Naive thymus-derived CD4-positive, alpha-beta T cell (primary cell): ENCODE results near the gene TRIM27. TPM values are rescaled to one million over a fixed set of nuclear protein-coding genes. Genes with fewer than 3 reads are reported as not detected.

ENCODE experiments used
- ATAC-seq: fragments of 150-1000 bp; cut with Tn5 transposase; 2 replicates; pipeline ENCODE4 v1.10.0; 2021; ENCODE audit warnings: mild to moderate bottlenecking, moderate library complexity
- CTCF ChIA-PET: fragments of 350-600 bp; sonication (Branson Sonifier 250); formaldehyde crosslinking; loops from one replicate; lab custom pipeline; 2021; ENCODE audit warnings: antibody characterized with exemption; lab: Charles Lee
- POLR2A ChIA-PET: fragments of 350-600 bp; sonication (Branson Sonifier 250); formaldehyde crosslinking; loops from one replicate; lab custom pipeline; 2021; ENCODE audit warnings: antibody characterized with exemption, inconsistent platforms; lab: Charles Lee
- DNase-seq, 9 donors: peaks; one replicate each; pipeline versions ENCODE4 v3.0.0 to v3.0.0-alpha.2; 2020 to 2022; ENCODE audit warnings: mixed read lengths in 1 of 9
- H3K27ac ChIP-seq: one replicate; pipeline ENCODE4 v1.7.0; 2013; ENCODE audit warnings: mild to moderate bottlenecking, low read depth, low read length, moderate library complexity
- H3K27me3 ChIP-seq, 2 donors: one replicate each; pipeline ENCODE4 v1.7.0; 2013; ENCODE audit warnings: low read length in 2 of 2, mild to moderate bottlenecking in 2 of 2, moderate library complexity in 2 of 2; ENCODE audit not compliant: control insufficient read depth in 2 of 2, insufficient read depth in 2 of 2
- H3K36me3 ChIP-seq, 3 experiments: 1 replicate in 2 of 3; 2 replicates in 1 of 3; pipeline ENCODE4 v1.7.0; 2013; ENCODE audit warnings: low read length in 3 of 3, mild to moderate bottlenecking in 3 of 3, moderate library complexity in 1 of 3; ENCODE audit not compliant: insufficient read depth in 3 of 3, control insufficient read depth in 2 of 3
- H3K4me1 ChIP-seq, 2 donors: one replicate each; pipeline ENCODE4 v1.7.0; 2013; ENCODE audit warnings: low read length in 2 of 2, mild to moderate bottlenecking in 2 of 2, moderate library complexity in 1 of 2; ENCODE audit not compliant: control insufficient read depth in 2 of 2, insufficient read depth in 2 of 2
- H3K4me3 ChIP-seq: 2 replicates; pipeline ENCODE4 v1.7.0; 2013; ENCODE audit warnings: mild to moderate bottlenecking, low read length
- H3K9me3 ChIP-seq, 3 experiments: 1 replicate in 2 of 3; 2 replicates in 1 of 3; pipeline ENCODE4 v1.7.0; 2013; ENCODE audit warnings: low read length in 3 of 3; ENCODE audit not compliant: control insufficient read depth in 2 of 3
- H3K27ac Mint-ChIP-seq, 9 donors: one replicate each; pipeline ENCODE4 v1.8.0; 2020 to 2022; ENCODE audit warnings: mixed read lengths in 9 of 9, mild to moderate bottlenecking in 8 of 9, moderate library complexity in 5 of 9, inconsistent platforms in 2 of 9
- H3K27me3 Mint-ChIP-seq, 5 donors: one replicate each; pipeline ENCODE4 v1.8.0; 2021 to 2022; ENCODE audit warnings: mixed read lengths in 5 of 5, mild to moderate bottlenecking in 1 of 5
- H3K36me3 Mint-ChIP-seq, 5 donors: one replicate each; pipeline ENCODE4 v1.8.0; 2020 to 2022; ENCODE audit warnings: mixed read lengths in 5 of 5, mild to moderate bottlenecking in 3 of 5, inconsistent platforms in 1 of 5
- H3K4me1 Mint-ChIP-seq, 7 donors: one replicate each; pipeline ENCODE4 v1.8.0; 2020 to 2022; ENCODE audit warnings: mixed read lengths in 7 of 7, mild to moderate bottlenecking in 3 of 7, inconsistent platforms in 1 of 7
- H3K4me3 Mint-ChIP-seq, 10 donors: one replicate each; pipeline ENCODE4 v1.8.0; 2020 to 2022; ENCODE audit warnings: mild to moderate bottlenecking in 10 of 10, mixed read lengths in 10 of 10, moderate library complexity in 6 of 10, inconsistent platforms in 2 of 10
- H3K9me3 Mint-ChIP-seq, 11 donors: one replicate each; pipeline ENCODE4 v1.8.0; 2020 to 2022; ENCODE audit warnings: mixed read lengths in 11 of 11, mild to moderate bottlenecking in 4 of 11, inconsistent platforms in 1 of 11, moderate library complexity in 1 of 11
- intact Hi-C, 2 donors: fragments of 100-400 bp; cut with micrococcal nuclease; formaldehyde crosslinking; loops; one replicate each; pipeline ENCODE4 v1.15.1; 2023
- polyA plus RNA-seq, 2 donors: library from polyadenylated mRNA; unstranded; fragments of 300-500 nt; fragmentation: Illumina TruSeq; gene quantifications; one replicate each; pipeline ENCODE4 v1.2.3, GENCODE V29; 2021
- total RNA-seq, 6 experiments: library from RNA in 5 of 6; stranded (reverse) in 5 of 6; gene quantifications; 1 replicate in 5 of 6; 2 replicates in 1 of 6; pipeline ENCODE4 v1.2.3 and lab custom pipeline; 2021 to 2026

The TRIM27 gene
- total and polyA plus RNA-seq, 7 experiments from 2014 or later, result 22.9 to 93.9 (median 67.5) TPM

DNA sequence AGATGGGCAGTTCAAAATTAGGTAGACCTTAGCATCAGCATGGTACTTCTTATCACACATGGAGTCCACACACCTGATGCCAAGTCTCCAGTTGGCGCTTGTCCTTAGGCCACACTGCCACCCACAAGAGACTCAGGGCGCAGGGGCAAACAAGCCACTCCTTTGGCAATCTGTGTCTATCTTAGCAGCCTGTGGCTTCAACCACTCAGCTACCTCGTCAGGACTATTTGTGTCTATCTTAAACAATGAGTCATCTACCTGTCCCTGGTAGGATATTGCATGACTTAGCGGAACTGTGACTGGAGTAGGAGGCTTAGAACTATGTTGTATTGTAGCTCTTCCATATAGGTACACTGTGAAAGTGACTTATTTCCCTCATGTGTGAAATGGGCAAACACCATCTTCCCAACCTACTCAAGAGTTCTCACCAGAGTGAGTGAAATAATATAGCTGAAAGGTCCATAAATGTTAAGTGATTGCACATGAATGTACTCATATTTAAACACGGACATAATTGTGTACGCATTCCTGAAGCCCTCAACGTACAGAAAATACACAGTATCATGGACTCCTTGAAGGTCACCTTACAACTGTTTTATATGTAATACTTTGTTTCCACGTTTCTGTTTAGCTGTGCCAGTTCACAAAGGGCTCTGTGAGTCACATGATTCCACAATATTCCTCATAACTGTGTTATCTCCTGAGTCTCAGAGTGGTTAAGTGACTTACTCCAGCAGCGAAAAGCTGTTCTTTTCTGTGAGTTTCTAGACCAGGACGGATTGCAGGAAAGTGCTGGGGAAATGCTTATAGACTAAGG lies 1.6 kb downstream of the TRIM27 start:
- ATAC-seq, result no peak
- intact Hi-C loops, result loop anchor here in 1 of 2 donors (1.0 to 5.0 kb wide), 2 partner anchors 59 to 840 kb away; partner anchors contain the start of gene ZNF165

DNA sequence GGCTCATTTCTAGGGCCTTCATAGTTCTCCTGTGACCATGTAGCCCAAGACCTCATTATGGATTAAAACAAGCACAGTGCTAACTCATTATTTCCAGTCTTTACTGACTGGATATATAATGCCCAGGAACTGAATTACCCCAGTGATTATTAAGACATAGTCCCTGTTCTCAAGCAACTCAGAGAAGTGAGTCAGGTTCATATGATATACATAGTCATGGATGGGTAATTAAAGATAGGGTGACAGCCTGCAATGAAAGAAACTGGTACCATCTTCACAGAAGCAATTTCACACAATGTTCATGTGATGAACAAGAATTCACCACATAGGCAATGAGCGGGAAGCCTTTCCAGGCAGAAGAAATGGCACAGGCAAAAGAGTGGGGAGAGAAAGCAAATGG lies 3.5 kb downstream of the TRIM27 start:
- CTCF ChIA-PET, result no interaction called here

More for the DNA sequence above, 1.6 kb downstream of the TRIM27 start:
- no peaks in the 10 kb centered on the region for H3K9me3 ChIP-seq
- H3K4me1 Mint-ChIP-seq, result peaks cover 33 to 56% (median 45%) of the 10 kb centered on the region in 7 donors
- CTCF ChIA-PET, result interaction anchor here (0.7 to 1.8 kb wide), 4 partner anchors 9 to 25 kb away, joined by 3 to 5 read pairs (median 4); no protein-coding TSS in a partner anchor
- peaks cover 8 to 41% (median 23%) of the 10 kb centered on the region in 3 experiments for H3K36me3 ChIP-seq
- H3K36me3 Mint-ChIP-seq, result peaks cover 4 to 38% (median 25%) of the 10 kb centered on the region in 5 donors
- H3K27ac Mint-ChIP-seq, result peak overlapping the region; percentile 85 to 96 (median 89)
- no peaks in the 10 kb centered on the region for H3K27me3 Mint-ChIP-seq
- POLR2A ChIA-PET, result interaction anchor here (0.6 to 4.6 kb wide), 20 partner anchors 9 to 1115 kb away, joined by 3 to 125 read pairs (median 10); a partner anchor contains a TSS
- no peaks in the 10 kb centered on the region for H3K9me3 Mint-ChIP-seq
- peak overlapping the region; percentile 86 for H3K27ac ChIP-seq
- peak overlapping the region; percentile 87 for H3K4me3 ChIP-seq
- H3K4me3 Mint-ChIP-seq, result peak overlapping the region; percentile 87 to 99 (median 95)
- H3K27me3 ChIP-seq, result no peaks in the 10 kb centered on the region
- peaks cover 20 to 34% of the 10 kb centered on the region in 2 donors for H3K4me1 ChIP-seq
- peak in 1 of 9 donors; percentile 31 for DNase-seq

DNA sequence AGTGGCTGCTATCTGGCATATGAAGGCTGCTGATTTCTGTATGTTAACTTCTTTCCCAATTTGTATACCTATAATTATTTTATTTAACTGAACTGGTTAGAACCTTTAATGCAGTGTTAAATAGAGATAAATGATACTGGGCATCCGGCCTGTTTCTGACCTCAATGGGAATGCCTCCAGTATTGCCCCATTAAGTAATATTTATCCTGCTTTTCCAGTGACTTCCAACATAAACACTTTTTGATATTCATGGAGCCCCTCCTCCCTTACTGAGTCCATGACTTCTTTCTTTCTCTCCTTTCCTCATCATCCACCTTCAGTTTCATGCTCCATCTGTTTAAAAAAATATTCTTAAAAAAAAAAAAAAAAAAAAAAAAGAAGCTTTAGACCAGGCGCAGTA lies 8.8 kb downstream of the TRIM27 start:
- Histone ChIP-seq H3K4me3 (no peak overlapping the region), H3K9me3 (no peaks in the 10 kb centered on the region), H3K36me3 (peaks cover 9 to 71% (median 25%) of the 10 kb centered on the region in 3 experiments), H3K27ac (no peak overlapping the region), H3K27me3 (no peaks in the 10 kb centered on the region), H3K4me1 (peaks cover 4 to 5% of the 10 kb centered on the region in 2 donors)
- Mint-ChIP-seq H3K4me1 (peaks cover 17 to 29% (median 22%) of the 10 kb centered on the region in 7 donors), H3K9me3 (no peaks in the 10 kb centered on the region), H3K27me3 (no peaks in the 10 kb centered on the region), H3K36me3 (peaks cover 15 to 42% (median 28%) of the 10 kb centered on the region in 5 donors), H3K27ac (peak overlapping the region in 1 of 9 donors; percentile 8), H3K4me3 (no peak overlapping the region)
- CTCF ChIA-PET, result no interaction called here
- DNase-seq (no peak), ATAC-seq (no peak)
- POLR2A ChIA-PET, result no interaction called here
- intact Hi-C loops, result no loop called here

More for the DNA sequence above, 3.5 kb downstream of the TRIM27 start:
- ATAC-seq, result no peak
- intact Hi-C loops, result loop anchor here in 1 of 2 donors (5.0 kb wide), 1 partner anchor 838 kb away; the partner anchor contains the start of gene ZNF165
- Histone ChIP-seq H3K4me1 (peaks cover 20 to 34% of the 10 kb centered on the region in 2 donors), H3K4me3 (no peak overlapping the region), H3K27ac (no peak overlapping the region), H3K36me3 (peaks cover 8 to 53% (median 23%) of the 10 kb centered on the region in 3 experiments), H3K27me3 (no peaks in the 10 kb centered on the region), H3K9me3 (no peaks in the 10 kb centered on the region)
- H3K4me1 Mint-ChIP-seq, result peaks cover 40 to 60% (median 45%) of the 10 kb centered on the region in 7 donors
- POLR2A ChIA-PET, result interaction anchor here (1.7 to 4.6 kb wide), 3 partner anchors 23 to 55 kb away, joined by 5 to 74 read pairs (median 44); no protein-coding TSS in a partner anchor
- H3K4me3 Mint-ChIP-seq, result peak overlapping the region in 4 of 10 donors; percentile 58 to 98 (median 76)
- DNase-seq, result no peak
- H3K9me3 Mint-ChIP-seq, result no peaks in the 10 kb centered on the region
- H3K36me3 Mint-ChIP-seq, result peaks cover 4 to 44% (median 25%) of the 10 kb centered on the region in 5 donors
- H3K27ac Mint-ChIP-seq, result peak overlapping the region in 6 of 9 donors; percentile 5 to 89 (median 33)
- no peaks in the 10 kb centered on the region for H3K27me3 Mint-ChIP-seq

DNA sequence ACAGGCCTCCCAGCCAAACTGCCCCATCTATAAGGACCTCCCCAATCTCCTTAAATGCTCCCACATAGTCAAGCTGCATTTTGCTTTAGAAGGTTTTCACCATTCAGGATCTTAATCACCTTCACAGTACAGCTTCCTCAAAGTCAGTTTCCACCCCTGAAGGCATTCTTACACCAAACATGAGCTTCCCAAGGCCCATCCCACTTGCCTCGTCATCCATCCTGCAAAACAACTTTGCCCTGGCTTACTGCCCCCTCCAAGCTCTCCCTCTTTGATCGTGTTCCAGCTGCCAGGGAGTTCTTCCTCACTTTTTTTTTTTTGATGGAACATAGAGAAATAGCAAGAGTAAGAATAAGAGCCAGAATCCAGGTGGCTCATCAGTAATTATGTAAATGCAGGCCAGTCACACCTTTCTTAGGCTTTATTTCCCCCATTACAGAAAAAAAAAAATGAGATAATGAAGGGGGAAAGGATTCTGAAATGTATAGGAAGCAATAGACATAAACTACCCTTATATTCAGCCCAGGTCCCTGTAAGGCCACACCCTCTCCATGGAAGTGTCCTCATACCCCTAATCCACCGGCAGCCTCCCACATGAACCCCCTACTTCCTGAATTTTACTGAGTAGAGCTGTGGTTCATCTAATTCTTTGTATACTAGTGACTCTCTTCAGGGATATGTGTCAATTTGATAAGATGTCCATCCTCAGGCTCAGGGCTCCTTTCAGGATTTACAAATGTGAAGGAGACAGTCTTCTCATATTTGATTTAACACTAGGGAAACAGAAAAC lies 12.7 kb downstream of the TRIM27 start:
- Histone ChIP-seq H3K4me3 (no peak overlapping the region), H3K9me3 (no peaks in the 10 kb centered on the region), H3K27ac (no peak overlapping the region), H3K27me3 (no peaks in the 10 kb centered on the region), H3K4me1 (no peaks in the 10 kb centered on the region), H3K36me3 (peaks cover 0 to 73% (median 26%) of the 10 kb centered on the region in 3 experiments)
- ATAC-seq, result no peak
- Mint-ChIP-seq H3K4me3 (no peak overlapping the region), H3K27me3 (no peaks in the 10 kb centered on the region), H3K27ac (peak overlapping the region in 6 of 9 donors; percentile 16 to 83 (median 37)), H3K4me1 (peaks cover 0 to 11% (median 5%) of the 10 kb centered on the region in 7 donors), H3K9me3 (no peaks in the 10 kb centered on the region), H3K36me3 (peaks cover 15 to 44% (median 34%) of the 10 kb centered on the region in 5 donors)
- intact Hi-C loops, result no loop called here
- POLR2A ChIA-PET, result interaction anchor here (0.5 to 2.4 kb wide), 6 partner anchors 11 to 113 kb away, joined by 3 to 12 read pairs (median 4); partner anchors contain the start of gene TRIM27
- CTCF ChIA-PET, result interaction anchor here (1.4 to 1.7 kb wide), 2 partner anchors 11 to 28 kb away, joined by 4 read pairs; no protein-coding TSS in a partner anchor
- no peak for DNase-seq

DNA sequence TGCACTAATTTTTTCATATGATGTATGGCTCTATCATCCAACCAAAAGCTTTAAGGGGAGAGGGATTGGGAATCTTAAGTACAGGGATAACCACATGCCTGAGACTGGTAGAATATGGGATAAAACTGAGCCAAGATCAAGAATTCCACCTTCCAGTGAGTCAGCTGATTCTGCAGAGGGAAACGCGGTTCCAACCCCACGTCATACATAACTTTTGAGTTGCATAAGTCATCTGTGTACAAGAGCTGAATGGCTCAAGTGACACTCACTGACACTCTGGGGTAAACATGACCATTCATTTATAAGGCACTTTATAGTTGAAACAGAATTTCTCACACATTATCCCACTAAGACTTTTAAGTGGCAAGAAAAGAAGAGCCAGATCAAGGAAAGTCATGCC lies 16.4 kb downstream of the TRIM27 start:
- no peaks in the 10 kb centered on the region for H3K27me3 Mint-ChIP-seq
- H3K36me3 Mint-ChIP-seq, result peaks cover 15 to 71% (median 52%) of the 10 kb centered on the region in 5 donors
- H3K27ac Mint-ChIP-seq, result peak overlapping the region in 2 of 9 donors; percentile 16 to 21
- H3K4me3 Mint-ChIP-seq, result no peak overlapping the region
- H3K36me3 ChIP-seq, result peaks cover 18 to 89% (median 30%) of the 10 kb centered on the region in 3 experiments
- no peak for DNase-seq
- no peaks in the 10 kb centered on the region for H3K9me3 ChIP-seq
- no peaks in the 10 kb centered on the region for H3K4me1 ChIP-seq
- H3K27me3 ChIP-seq, result no peaks in the 10 kb centered on the region
- H3K4me1 Mint-ChIP-seq, result peaks cover 0 to 12% (median 3%) of the 10 kb centered on the region in 7 donors
- ATAC-seq, result no peak
- intact Hi-C loops, result no loop called here
- H3K4me3 ChIP-seq, result no peak overlapping the region
- CTCF ChIA-PET, result no interaction called here
- H3K9me3 Mint-ChIP-seq, result no peaks in the 10 kb centered on the region
- POLR2A ChIA-PET, result interaction anchor here (1.0 to 3.5 kb wide), 5 partner anchors 10 to 42 kb away, joined by 4 to 13 read pairs (median 4); partner anchors contain the start of gene TRIM27
- H3K27ac ChIP-seq, result no peak overlapping the region

DNA sequence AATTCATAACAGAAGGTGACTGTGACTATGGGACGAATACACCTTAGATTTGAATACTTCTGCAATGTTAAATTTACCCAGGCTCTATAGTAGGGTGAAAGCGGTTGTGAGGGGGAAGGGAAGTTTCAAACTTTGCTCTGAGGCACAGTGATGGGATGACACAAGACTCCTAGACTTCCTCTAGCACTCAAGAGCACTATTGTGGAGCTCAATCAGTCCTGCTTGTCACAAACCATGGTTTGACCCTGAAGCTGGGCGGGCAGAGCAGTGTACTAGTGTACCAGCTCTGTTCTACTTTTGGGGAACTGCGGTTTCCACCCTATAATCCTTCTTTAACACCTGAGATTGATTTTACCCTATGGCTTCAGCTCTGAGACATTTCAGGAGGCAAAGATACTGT lies 17.1 kb downstream of the TRIM27 start:
- H3K27ac ChIP-seq, result no peak overlapping the region
- no peaks in the 10 kb centered on the region for H3K4me1 ChIP-seq
- Mint-ChIP-seq H3K36me3 (peaks cover 15 to 76% (median 56%) of the 10 kb centered on the region in 5 donors), H3K9me3 (no peaks in the 10 kb centered on the region), H3K4me1 (peaks cover 0 to 12% (median 3%) of the 10 kb centered on the region in 7 donors), H3K4me3 (no peak overlapping the region), H3K27ac (peak overlapping the region in 5 of 9 donors; percentile 7 to 65 (median 16)), H3K27me3 (no peaks in the 10 kb centered on the region)
- intact Hi-C loops, result no loop called here
- ChIA-PET POLR2A (interaction anchor here (0.7 to 3.5 kb wide), 4 partner anchors 9 to 43 kb away, joined by 3 to 13 read pairs (median 4); no protein-coding TSS in a partner anchor), CTCF (no interaction called here)
- peaks cover 18 to 86% (median 22%) of the 10 kb centered on the region in 3 experiments for H3K36me3 ChIP-seq
- no peak for DNase-seq
- no peaks in the 10 kb centered on the region for H3K27me3 ChIP-seq
- ATAC-seq, result peak; percentile 48
- H3K4me3 ChIP-seq, result no peak overlapping the region
- no peaks in the 10 kb centered on the region for H3K9me3 ChIP-seq
